ENCODE results near the gene CBLN3. TPM values are rescaled to one million over a fixed set of nuclear protein-coding genes. Genes with fewer than 3 reads are reported as not detected.

CBLN3 gene
- total RNA-seq, 1 experiment from 2014 or later, result 2.0 TPM

- TF ChIP-seq REST (IDR thresholded peaks at IDR 0.05; ENCODE audit: low read depth), result no peak
- 0 out of 2 replicates have a peak, but pooled peaks have one; percentile 31 for TF ChIP-seq CBX3 (IDR thresholded peaks at IDR 0.05; ENCODE audit: low read depth)
These were observed 13.0 kb upstream of the CBLN3 start, which contains the start of gene SDR39U1 (continued) for GRCh38 chr14:24442240-24443052.

- Histone ChIP-seq H3K9me3 (ENCODE audit: control insufficient read depth in 1 of 2, insufficient read depth in 1 of 2, low read depth in 1 of 2, low read length in 2 of 2) (no peaks in the 10 kb centered on the region), H3K36me3 (ENCODE audit: control insufficient read depth in 1 of 2, insufficient read depth in 2 of 2, low read length in 2 of 2) (peaks cover 11 to 29% of the 10 kb centered on the region in 2 experiments; a peak in 3 of 4 replicates), H3K4me3 (replicated peaks in 1 of 2; ENCODE audit: low read depth in 1 of 2, low read length in 2 of 2) (peak overlapping the region; percentile 76 to 94), H3K27me3 (ENCODE audit: insufficient read depth, low read length) (no peaks in the 10 kb centered on the region), H3K9me2 (ENCODE audit: insufficient read depth) (no peaks in the 10 kb centered on the region), H3K9ac (ENCODE audit: low read length) (peak overlapping the region; percentile 88), H4K20me1 (ENCODE audit: insufficient read depth) (no peaks in the 10 kb centered on the region), H3K4me2 (ENCODE audit: low read length) (peak overlapping the region; percentile 94), H2AFZ (ENCODE audit: low read depth, low read length, poor library complexity, severe bottlenecking) (no peak overlapping the region), H3K79me2 (ENCODE audit: insufficient read depth, low read length) (peaks cover 26% of the 10 kb centered on the region), H3K27ac (ENCODE audit: low read depth, low read length) (peak overlapping the region; percentile 96), H3K4me1 (ENCODE audit: control insufficient read depth in 1 of 2, insufficient read depth in 2 of 2, low read length in 2 of 2) (peaks cover 5 to 17% of the 10 kb centered on the region in 2 experiments; a peak in 3 of 4 replicates)
- POLR2A ChIA-PET, result interaction anchor here (1.3 to 3.2 kb wide), 2 partner anchors 11 to 76 kb away, joined by 6 to 31 read pairs; partner anchors contain the start of genes CBLN3 and KHNYN
- intact Hi-C loops (cut with micrococcal nuclease), result no loop called here
- TF ChIP-seq MAX (IDR thresholded peaks at IDR 0.05) (no peak), SP1 (IDR thresholded peaks at IDR 0.05; ENCODE audit: low read depth) (no peak), POLR2A (IDR thresholded peaks at IDR 0.05; ENCODE audit: borderline replicate concordance, extremely low read depth, insufficient read depth, insufficient read length) (no peak), CTCF (IDR thresholded peaks at IDR 0.05 in 2 of 3, conservative IDR thresholded peaks at IDR 0.05 in 1 of 3; ENCODE audit: borderline replicate concordance in 1 of 3, insufficient read depth in 1 of 3, low read depth in 2 of 3, low read length in 2 of 3) (no peak), CBX3 (IDR thresholded peaks at IDR 0.05; ENCODE audit: low read depth) (no peak), ZNF274 (IDR thresholded peaks at IDR 0.05; ENCODE audit: low read depth, low read length) (no peak), ELF1 (IDR thresholded peaks at IDR 0.05; ENCODE audit: borderline replicate concordance, low read depth) (no peak), SRF (IDR thresholded peaks at IDR 0.05; ENCODE audit: low read depth) (no peak), FOSL1 (IDR thresholded peaks at IDR 0.05; ENCODE audit: low read depth) (no peak), YY1 (IDR thresholded peaks at IDR 0.05; ENCODE audit: extremely low read depth, insufficient replicate concordance, low read depth, low read length) (no peak), EZH2phosphoT487 (IDR thresholded peaks at IDR 0.05; ENCODE audit: borderline replicate concordance) (no peak), JUND (IDR thresholded peaks at IDR 0.05) (no peak)
- ATAC-seq (peak; percentile 43), DNase-seq (ENCODE audit: low read depth, low spot score) (no peak)
- RAD21 ChIA-PET (ENCODE audit: low non-redundant PET in 1 of 2, low total read pairs in 2 of 2, uncharacterized antibody in 2 of 2, unreplicated experiment in 2 of 2), result interaction anchor here in 1 of 2 experiments (1.0 kb wide), 1 partner anchor 10 kb away, joined by 3 read pairs; no protein-coding TSS in a partner anchor
- no TSS peak for BruUV-seq (replicated peaks)
- CTCF ChIA-PET, result interaction anchor here (0.7 to 3.6 kb wide), 9 partner anchors 10 to 200 kb away, joined by 3 to 42 read pairs (median 5); partner anchors contain the start of genes CBLN3, CIDEB, KHNYN and TINF2
These were observed 12.4 kb upstream of the CBLN3 start for GRCh38 chr14:24441904-24442239.
